Neural progenitor cell (in vitro differentiated cells): ENCODE measurements around the gene ATPAF2. TPM values are rescaled to one million over a fixed set of nuclear protein-coding genes. Genes with fewer than 3 reads are reported as not detected.

Experiments
- DNase-seq: peaks from one replicate; pipeline ENCODE4 v3.0.0-alpha.2; 2016; ENCODE audit warnings: low spot score
- H2AFZ ChIP-seq: fragments of 200-600 bp; sonication (generic); replicated peaks from 2 replicates; pipeline ENCODE4 v1.6.1; 2016; ENCODE audit warnings: antibody characterized with exemption
- H3F3A ChIP-seq: fragments of 200-600 bp; sonication (generic); 2 replicates; pipeline ENCODE4 v1.6.1; 2016; ENCODE audit warnings: antibody characterized with exemption, low read depth
- H3K27ac ChIP-seq: fragments of 200-600 bp; sonication (generic); 2 replicates; pipeline ENCODE4 v1.5.1; 2016; ENCODE audit warnings: mild to moderate bottlenecking
- H3K27me3 ChIP-seq: fragments of 200-600 bp; sonication (generic); 2 replicates; pipeline ENCODE4 v1.6.1; 2016; ENCODE audit warnings: mild to moderate bottlenecking, moderate library complexity
- H3K36me3 ChIP-seq: fragments of 200-600 bp; sonication (generic); 2 replicates; pipeline ENCODE4 v1.5.1; 2016
- H3K4me1 ChIP-seq: fragments of 200-600 bp; sonication (generic); 2 replicates; pipeline ENCODE4 v1.6.1; 2016; ENCODE audit warnings: mixed run types
- H3K4me2 ChIP-seq: fragments of 200-600 bp; sonication (generic); 2 replicates; pipeline ENCODE4 v1.6.1; 2016
- H3K4me3 ChIP-seq: fragments of 200-600 bp; sonication (generic); 2 replicates; pipeline ENCODE4 v1.5.1; 2016
- H3K79me2 ChIP-seq: fragments of 200-600 bp; sonication (generic); 2 replicates; pipeline ENCODE4 v1.6.1; 2016; ENCODE audit warnings: low read depth
- H3K9ac ChIP-seq: fragments of 200-600 bp; sonication (generic); 2 replicates; pipeline ENCODE4 v1.6.1; 2016
- H3K9me3 ChIP-seq: fragments of 200-600 bp; sonication (generic); 2 replicates; pipeline ENCODE4 v1.5.1; 2016; ENCODE audit warnings: low read depth
- H4K20me1 ChIP-seq: fragments of 200-600 bp; sonication (generic); 2 replicates; pipeline ENCODE4 v1.6.1; 2016; ENCODE audit warnings: low read depth
- H3K27ac Mint-ChIP-seq: 3 replicates; pipeline ENCODE4 v1.8.0; 2021; ENCODE audit warnings: mixed read lengths
- H3K27me3 Mint-ChIP-seq: 2 replicates; pipeline ENCODE4 v1.8.0; 2022; ENCODE audit warnings: low read depth, mild to moderate bottlenecking, inconsistent platforms, moderate library complexity, mixed read lengths; ENCODE audit not compliant: insufficient read depth
- H3K36me3 Mint-ChIP-seq: 3 replicates; pipeline ENCODE4 v1.8.0; 2021; ENCODE audit warnings: mixed read lengths
- H3K4me1 Mint-ChIP-seq: 3 replicates; pipeline ENCODE4 v1.8.0; 2021; ENCODE audit warnings: mixed read lengths
- H3K4me3 Mint-ChIP-seq: 3 replicates; pipeline ENCODE4 v1.8.0; 2021; ENCODE audit warnings: mild to moderate bottlenecking, moderate library complexity, mixed read lengths
- H3K9me3 Mint-ChIP-seq: 3 replicates; pipeline ENCODE4 v1.8.0; 2020; ENCODE audit warnings: mixed read lengths
- CTCF ChIP-seq: fragments of 200-600 bp; sonication (generic); IDR thresholded peaks from 2 replicates; pipeline ENCODE4 v1.5.1; 2017; ENCODE audit warnings: antibody characterized with exemption, mild to moderate bottlenecking
- EZH2 ChIP-seq: fragments of 200-600 bp; sonication (generic); IDR thresholded peaks from 2 replicates; pipeline ENCODE4 v1.6.1; 2017; ENCODE audit warnings: antibody characterized with exemption, mild to moderate bottlenecking, moderate library complexity
- EZH2phosphoT487 ChIP-seq: fragments of 200-600 bp; sonication (generic); IDR thresholded peaks from 2 replicates; pipeline ENCODE4 v1.6.1; 2017; ENCODE audit warnings: antibody characterized with exemption
- total RNA-seq: library from RNA; depleted of rRNA; stranded (reverse); fragments of >200 nt; gene quantifications from 2 replicates; pipeline ENCODE4 v1.2.3, GENCODE V29; 2015; ENCODE audit warnings: low replicate concordance

Gene ATPAF2
- total RNA-seq, 1 donor from 2014 or later: 9.6 TPM

- Mint-ChIP-seq H3K36me3 (no peaks in the 10 kb centered on the region), H3K27me3 (peaks cover 4% of the 10 kb centered on the region), H3K4me3 (no peak overlapping the region), H3K9me3 (no peaks in the 10 kb centered on the region), H3K4me1 (peaks cover 10% of the 10 kb centered on the region), H3K27ac (peak overlapping the region; percentile 50)
- Histone ChIP-seq H3K36me3 (no peaks in the 10 kb centered on the region), H3K9me3 (no peaks in the 10 kb centered on the region), H3K27me3 (no peaks in the 10 kb centered on the region), H3K9ac (no peak overlapping the region), H3K4me2 (no peak overlapping the region), H3K4me3 (no peak overlapping the region), H3K27ac (no peak overlapping the region), H3F3A (no peaks in the 10 kb centered on the region), H3K4me1 (no peaks in the 10 kb centered on the region), H4K20me1 (no peaks in the 10 kb centered on the region), H2AFZ (peak overlapping the region; percentile 76), H3K79me2 (no peaks in the 10 kb centered on the region)
- DNase-seq: peak; percentile 82
- TF ChIP-seq EZH2: no peak
- peak; percentile 60 for TF ChIP-seq CTCF
Measured at GRCh38 chr17:17994271-17995069, 44.5 kb downstream of the ATPAF2 start.

GRCh38 chr17:17993852-17994251 lies 45.1 kb downstream of the ATPAF2 start:
- Mint-ChIP-seq H3K9me3 (no peaks in the 10 kb centered on the region), H3K36me3 (no peaks in the 10 kb centered on the region), H3K27ac (no peak overlapping the region), H3K27me3 (peaks cover 4% of the 10 kb centered on the region), H3K4me3 (no peak overlapping the region), H3K4me1 (peaks cover 8% of the 10 kb centered on the region)
- Histone ChIP-seq H3K9me3 (no peaks in the 10 kb centered on the region), H3K27ac (no peak overlapping the region), H3K4me3 (no peak overlapping the region), H3K4me1 (no peaks in the 10 kb centered on the region), H3K9ac (no peak overlapping the region), H4K20me1 (no peaks in the 10 kb centered on the region), H3K27me3 (no peaks in the 10 kb centered on the region), H3K79me2 (no peaks in the 10 kb centered on the region), H3F3A (no peaks in the 10 kb centered on the region), H3K4me2 (no peak overlapping the region), H3K36me3 (no peaks in the 10 kb centered on the region), H2AFZ (peak overlapping the region; percentile 76)
- TF ChIP-seq EZH2phosphoT487 (no peak), CTCF (no peak), EZH2 (no peak)
- no peak for DNase-seq

- Histone ChIP-seq H3K36me3 (no peaks in the 10 kb centered on the region), H3K79me2 (no peaks in the 10 kb centered on the region), H3F3A (no peaks in the 10 kb centered on the region), H3K27ac (no peak overlapping the region), H4K20me1 (no peaks in the 10 kb centered on the region), H3K27me3 (no peaks in the 10 kb centered on the region), H3K4me3 (no peak overlapping the region), H2AFZ (no peak overlapping the region), H3K4me1 (no peaks in the 10 kb centered on the region), H3K9me3 (no peaks in the 10 kb centered on the region), H3K4me2 (no peak overlapping the region), H3K9ac (no peak overlapping the region)
- no peak for DNase-seq
- no peak overlapping the region for H3K27ac Mint-ChIP-seq
- H3K4me1 Mint-ChIP-seq: peaks cover 8% of the 10 kb centered on the region
- H3K27me3 Mint-ChIP-seq: peaks cover 4% of the 10 kb centered on the region
- H3K36me3 Mint-ChIP-seq: no peaks in the 10 kb centered on the region
- TF ChIP-seq EZH2phosphoT487 (no peak), EZH2 (no peak), CTCF (no peak)
- no peak overlapping the region for H3K4me3 Mint-ChIP-seq
- no peaks in the 10 kb centered on the region for H3K9me3 Mint-ChIP-seq
Measured at GRCh38 chr17:17993366-17993765, 45.6 kb downstream of the ATPAF2 start.
